ENCODE measurements around the gene NCKAP5. TPM values are rescaled to one million over a fixed set of nuclear protein-coding genes. Genes with fewer than 3 reads are reported as not detected.

Gene NCKAP5
- total RNA-seq, 2 donors from 2014 or later: 0.78 to 2.6 TPM

DNA sequence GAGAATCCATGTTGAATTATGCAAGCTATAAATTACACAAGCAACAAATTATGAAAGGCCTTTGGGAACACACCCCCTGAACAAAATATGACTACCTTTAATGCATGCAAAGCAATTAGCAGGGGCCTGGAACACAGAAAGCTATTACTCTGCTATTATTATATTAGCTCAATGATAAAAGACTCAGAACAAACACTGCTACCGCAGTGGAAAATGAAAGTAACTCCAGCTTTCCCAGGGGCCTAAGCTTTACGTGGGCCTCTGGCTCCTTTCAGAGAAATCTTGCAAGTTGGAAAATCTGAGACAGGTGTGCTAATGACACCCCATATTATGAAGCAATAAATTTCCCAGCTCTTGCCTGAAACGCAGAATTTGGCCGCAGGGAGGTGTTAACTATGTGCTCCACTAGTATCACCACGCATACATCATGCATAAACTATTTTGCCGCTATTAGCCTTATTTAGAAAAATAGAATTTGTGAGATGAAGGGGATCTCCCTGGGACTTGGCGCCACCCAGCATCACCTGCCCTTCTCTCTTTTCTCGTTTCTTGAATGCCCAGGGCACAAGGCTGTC is 576.7 kb downstream of the NCKAP5 start:
- Histone ChIP-seq H3K27ac (no peak overlapping the region), H3K27me3 (no peaks in the 10 kb centered on the region), H3K9me3 (no peaks in the 10 kb centered on the region), H3K4me1 (no peaks in the 10 kb centered on the region), H3K36me3 (replicated peaks in 1 of 2; ENCODE audit: insufficient read depth in 1 of 2, low read depth in 2 of 2) (no peaks in the 10 kb centered on the region), H3K4me3 (no peak overlapping the region)
- peak; percentile 35 for ATAC-seq
- 46 to 47% methylated on average over 8 of the region's 8 CpGs for WGBS, 2 donors
- intact Hi-C loops (cut with DNase I): no loop called here
- DNase-seq: peak in 2 of 4 donors; percentile 9 to 10
- TF ChIP-seq CTCF (IDR thresholded peaks at IDR 0.05): no peak
- no peak for TF ChIP-seq POLR2A (IDR thresholded peaks at IDR 0.05)

- ATAC-seq: peak; percentile 42
- WGBS, 2 donors: 33 to 46% methylated on average over 2 of the region's 2 CpGs
- no peaks in the 10 kb centered on the region for H3K4me1 ChIP-seq
Measured at GRCh38 chr2:132984731-132985130, 583.5 kb downstream of the NCKAP5 start.

GRCh38 chr2:132980304-132980703 is 588.0 kb downstream of the NCKAP5 start:
- H3K27ac ChIP-seq: no peak overlapping the region
- H3K9me3 ChIP-seq: no peaks in the 10 kb centered on the region
- H3K4me1 ChIP-seq: no peaks in the 10 kb centered on the region
- no peak for ATAC-seq
- H3K4me3 ChIP-seq: no peak overlapping the region
- H3K36me3 ChIP-seq (replicated peaks in 1 of 2; ENCODE audit: insufficient read depth in 1 of 2, low read depth in 2 of 2): no peaks in the 10 kb centered on the region
- 55 to 75% methylated on average over 2 of the region's 2 CpGs for WGBS, 2 donors
- intact Hi-C loops (cut with DNase I): no loop called here
- H3K27me3 ChIP-seq: no peaks in the 10 kb centered on the region
- no peak for DNase-seq
- no peak for TF ChIP-seq CTCF (IDR thresholded peaks at IDR 0.05)
- no peak for TF ChIP-seq POLR2A (IDR thresholded peaks at IDR 0.05)

More at GRCh38 chr2:132984731-132985130, 583.5 kb downstream of the NCKAP5 start:
- DNase-seq: no peak
- no peaks in the 10 kb centered on the region for H3K27me3 ChIP-seq
- H3K27ac ChIP-seq: peak overlapping the region in 1 of 4 donors; percentile 60
- H3K4me3 ChIP-seq: no peak overlapping the region
- no peaks in the 10 kb centered on the region for H3K36me3 ChIP-seq (replicated peaks in 1 of 2; ENCODE audit: insufficient read depth in 1 of 2, low read depth in 2 of 2)
- intact Hi-C loops (cut with DNase I): no loop called here
- no peaks in the 10 kb centered on the region for H3K9me3 ChIP-seq
- TF ChIP-seq POLR2A (IDR thresholded peaks at IDR 0.05) (no peak), CTCF (IDR thresholded peaks at IDR 0.05) (no peak)

GRCh38 chr2:132979339-132980093 is 588.7 kb downstream of the NCKAP5 start:
- no peak for TF ChIP-seq POLR2A (IDR thresholded peaks at IDR 0.05)
- no peaks in the 10 kb centered on the region for H3K36me3 ChIP-seq (replicated peaks in 1 of 2; ENCODE audit: insufficient read depth in 1 of 2, low read depth in 2 of 2)
- no peak overlapping the region for H3K4me3 ChIP-seq
- H3K4me1 ChIP-seq: no peaks in the 10 kb centered on the region
- ATAC-seq (no peak), DNase-seq (no peak)
- H3K27me3 ChIP-seq: no peaks in the 10 kb centered on the region
- H3K9me3 ChIP-seq: no peaks in the 10 kb centered on the region
- no peak overlapping the region for H3K27ac ChIP-seq
- intact Hi-C loops (cut with DNase I): no loop called here
- WGBS, 2 donors: 75 to 78% methylated on average over 5 of the region's 5 CpGs

DNA sequence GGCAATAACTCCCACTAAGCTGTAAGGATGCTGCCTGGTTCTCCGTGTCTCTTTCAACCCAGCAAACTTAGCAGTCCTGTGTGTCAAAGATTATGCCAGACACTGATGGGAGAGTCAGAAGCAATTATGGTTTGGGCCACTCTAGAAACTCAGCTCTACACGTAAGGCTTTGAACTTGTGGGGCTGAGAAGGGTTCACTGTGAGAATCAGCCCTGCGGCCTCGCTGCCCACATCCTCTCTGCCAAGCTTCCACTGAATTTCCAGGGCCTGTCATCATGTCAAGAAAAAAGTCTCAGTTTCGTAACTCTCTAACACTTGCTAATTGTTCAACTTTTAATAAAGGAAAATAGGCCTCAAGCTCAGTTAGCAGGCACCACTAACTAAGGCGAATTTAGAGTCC is 589.4 kb downstream of the NCKAP5 start:
- no peaks in the 10 kb centered on the region for H3K36me3 ChIP-seq (replicated peaks in 1 of 2; ENCODE audit: insufficient read depth in 1 of 2, low read depth in 2 of 2)
- H3K27ac ChIP-seq: no peak overlapping the region
- WGBS, 2 donors: 69 to 85% methylated on average over 6 of the region's 6 CpGs
- no peak overlapping the region for H3K4me3 ChIP-seq
- H3K27me3 ChIP-seq: no peaks in the 10 kb centered on the region
- DNase-seq (no peak), ATAC-seq (no peak)
- no peak for TF ChIP-seq CTCF (IDR thresholded peaks at IDR 0.05)
- TF ChIP-seq POLR2A (IDR thresholded peaks at IDR 0.05): no peak
- no peaks in the 10 kb centered on the region for H3K9me3 ChIP-seq
- H3K4me1 ChIP-seq: no peaks in the 10 kb centered on the region
- intact Hi-C loops (cut with DNase I): no loop called here
